Smooth muscle cell (in vitro differentiated cells): ENCODE data around the gene VCL. TPM values are rescaled to one million over a fixed set of nuclear protein-coding genes. Genes with fewer than 3 reads are reported as not detected.

Experiments used
- DNase-seq: peaks from one replicate; lab custom pipeline; 2025; ENCODE audit not compliant: unreplicated experiment; lab: John Stamatoyannopoulos, UW
- H2AFZ ChIP-seq: fragments of 200-600 bp; sonication (generic); 2 replicates; pipeline ENCODE4 v1.6.0; 2016; ENCODE audit warnings: antibody characterized with exemption, low read depth, mild to moderate bottlenecking
- H3F3A ChIP-seq: fragments of 200-600 bp; sonication (generic); 2 replicates; pipeline ENCODE4 v1.6.0; 2017; ENCODE audit warnings: antibody characterized with exemption, low read depth
- H3K27ac ChIP-seq: fragments of 200-600 bp; sonication (generic); 2 replicates; pipeline ENCODE4 v1.5.1; 2016; ENCODE audit warnings: low read depth, mild to moderate bottlenecking
- H3K27me3 ChIP-seq: fragments of 200-600 bp; sonication (generic); 2 replicates; pipeline ENCODE4 v1.6.1; 2016; ENCODE audit warnings: low read depth, mild to moderate bottlenecking
- H3K36me3 ChIP-seq: fragments of 200-600 bp; sonication (generic); 2 replicates; pipeline ENCODE4 v1.5.1; 2016; ENCODE audit warnings: low read depth
- H3K4me1 ChIP-seq: fragments of 200-600 bp; sonication (generic); 2 replicates; pipeline ENCODE4 v1.5.1; 2016; ENCODE audit warnings: low read depth
- H3K4me2 ChIP-seq: fragments of 200-600 bp; sonication (generic); 2 replicates; pipeline ENCODE4 v1.6.0; 2016; ENCODE audit warnings: mild to moderate bottlenecking
- H3K4me3 ChIP-seq: fragments of 200-600 bp; sonication (generic); 2 replicates; pipeline ENCODE4 v1.5.1; 2016; ENCODE audit warnings: mild to moderate bottlenecking
- H3K79me2 ChIP-seq: fragments of 200-600 bp; sonication (generic); 2 replicates; pipeline ENCODE4 v1.6.0; 2016; ENCODE audit warnings: low read depth, mild to moderate bottlenecking
- H3K9ac ChIP-seq: fragments of 200-600 bp; sonication (generic); 2 replicates; pipeline ENCODE4 v1.6.0; 2016; ENCODE audit warnings: low read depth
- H3K9me3 ChIP-seq: fragments of 200-600 bp; sonication (generic); replicated peaks from 2 replicates; pipeline ENCODE4 v1.5.1; 2016; ENCODE audit warnings: low read depth
- H4K20me1 ChIP-seq: fragments of 200-600 bp; sonication (generic); 2 replicates; pipeline ENCODE4 v1.6.0; 2016; ENCODE audit warnings: low read depth
- WGBS: methylation state at CpG from one replicate; pipeline ENCODE4 v1.1.7; 2016; ENCODE audit warnings: low lambda C conversion rate; 5-methylcytosine and 5-hydroxymethylcytosine counted together
- polyA plus RNA-seq: library from polyadenylated mRNA; unstranded; fragments of >200 nt; fragmentation: Nextera tagmentation; extraction: Ambion mirVana; gene quantifications from 2 replicates; pipeline ENCODE4 v1.2.1, GENCODE V29; 2016
- total RNA-seq: library from RNA; depleted of rRNA; stranded (reverse); fragments of >200 nt; gene quantifications from 2 replicates; pipeline ENCODE4 v1.2.3, GENCODE V29; 2014
- TF ChIP-seq, protein P1 (sequence below): fragments of 200-600 bp; sonication (generic); IDR thresholded peaks from 2 replicates; pipeline ENCODE4 v1.5.1; 2017; ENCODE audit warnings: borderline replicate concordance, mild to moderate bottlenecking, antibody characterized with exemption; ENCODE audit not compliant: insufficient read depth, poor library complexity, severe bottlenecking

Gene VCL
- total RNA-seq (187 and 190 TPM in 2 replicates), polyA plus RNA-seq (128 TPM in 2 replicates)

DNA sequence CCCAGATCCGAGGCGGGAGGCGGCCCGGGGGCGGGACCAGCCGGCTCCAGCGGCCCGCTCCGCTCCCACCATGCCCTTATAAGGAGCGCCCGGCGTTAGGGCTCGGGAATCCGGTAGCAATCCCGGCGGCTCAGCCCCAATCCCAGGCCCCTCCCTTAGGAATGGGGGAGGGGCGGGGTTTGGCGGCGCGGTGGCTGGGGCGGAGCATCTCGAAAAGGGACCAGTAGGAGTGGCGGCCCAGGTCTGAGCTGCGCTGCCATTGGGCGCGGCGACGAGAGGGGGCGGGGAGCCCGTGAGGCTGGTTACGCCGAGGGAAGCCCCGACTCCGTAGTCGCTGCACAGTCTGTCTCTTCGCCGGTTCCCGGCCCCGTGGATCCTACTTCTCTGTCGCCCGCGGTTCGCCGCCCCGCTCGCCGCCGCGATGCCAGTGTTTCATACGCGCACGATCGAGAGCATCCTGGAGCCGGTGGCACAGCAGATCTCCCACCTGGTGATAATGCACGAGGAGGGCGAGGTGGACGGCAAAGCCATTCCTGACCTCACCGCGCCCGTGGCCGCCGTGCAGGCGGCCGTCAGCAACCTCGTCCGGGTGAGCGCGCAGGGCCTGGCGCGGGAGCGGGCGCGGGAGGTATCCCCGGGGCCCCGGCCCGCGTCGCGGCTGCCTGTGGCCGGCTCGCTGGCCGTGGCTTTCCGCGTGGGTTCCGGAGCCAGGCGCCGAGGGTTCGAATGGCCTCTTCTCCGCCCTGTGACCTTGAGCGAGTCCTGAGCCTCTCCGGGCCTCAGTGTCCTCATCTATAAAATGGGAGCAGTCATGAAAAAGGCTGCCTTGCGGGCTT, at the start of gene VCL:
Gene VCL (plus strand): TSS at position 330 of the 836 bp plus-strand sequence. CDS start 92 bp downstream, at position 422.
- TF ChIP-seq, protein P1, sequence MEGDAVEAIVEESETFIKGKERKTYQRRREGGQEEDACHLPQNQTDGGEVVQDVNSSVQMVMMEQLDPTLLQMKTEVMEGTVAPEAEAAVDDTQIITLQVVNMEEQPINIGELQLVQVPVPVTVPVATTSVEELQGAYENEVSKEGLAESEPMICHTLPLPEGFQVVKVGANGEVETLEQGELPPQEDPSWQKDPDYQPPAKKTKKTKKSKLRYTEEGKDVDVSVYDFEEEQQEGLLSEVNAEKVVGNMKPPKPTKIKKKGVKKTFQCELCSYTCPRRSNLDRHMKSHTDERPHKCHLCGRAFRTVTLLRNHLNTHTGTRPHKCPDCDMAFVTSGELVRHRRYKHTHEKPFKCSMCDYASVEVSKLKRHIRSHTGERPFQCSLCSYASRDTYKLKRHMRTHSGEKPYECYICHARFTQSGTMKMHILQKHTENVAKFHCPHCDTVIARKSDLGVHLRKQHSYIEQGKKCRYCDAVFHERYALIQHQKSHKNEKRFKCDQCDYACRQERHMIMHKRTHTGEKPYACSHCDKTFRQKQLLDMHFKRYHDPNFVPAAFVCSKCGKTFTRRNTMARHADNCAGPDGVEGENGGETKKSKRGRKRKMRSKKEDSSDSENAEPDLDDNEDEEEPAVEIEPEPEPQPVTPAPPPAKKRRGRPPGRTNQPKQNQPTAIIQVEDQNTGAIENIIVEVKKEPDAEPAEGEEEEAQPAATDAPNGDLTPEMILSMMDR: no peak
- Histone ChIP-seq H3K9ac (peak within 1 kb of the TSS; percentile 84), H3K4me2 (peak within 1 kb of the TSS; percentile 88), H4K20me1 (peaks cover 51% of the 10 kb centered on the region), H3K27ac (peak within 1 kb of the TSS; percentile 85), H3K4me1 (peaks cover 22% of the 10 kb centered on the region), H2AFZ (peak within 1 kb of the TSS; percentile 82), H3K79me2 (peaks cover 50% of the 10 kb centered on the region), H3K36me3 (no peaks in the 10 kb centered on the region), H3F3A (peaks cover 25% of the 10 kb centered on the region), H3K27me3 (no peaks in the 10 kb centered on the region), H3K4me3 (peak within 1 kb of the TSS; percentile 93), H3K9me3 (no peaks in the 10 kb centered on the region)
- 1% methylated on average over 68 of the region's 92 CpGs for WGBS
- peak; percentile 98 for DNase-seq

DNA sequence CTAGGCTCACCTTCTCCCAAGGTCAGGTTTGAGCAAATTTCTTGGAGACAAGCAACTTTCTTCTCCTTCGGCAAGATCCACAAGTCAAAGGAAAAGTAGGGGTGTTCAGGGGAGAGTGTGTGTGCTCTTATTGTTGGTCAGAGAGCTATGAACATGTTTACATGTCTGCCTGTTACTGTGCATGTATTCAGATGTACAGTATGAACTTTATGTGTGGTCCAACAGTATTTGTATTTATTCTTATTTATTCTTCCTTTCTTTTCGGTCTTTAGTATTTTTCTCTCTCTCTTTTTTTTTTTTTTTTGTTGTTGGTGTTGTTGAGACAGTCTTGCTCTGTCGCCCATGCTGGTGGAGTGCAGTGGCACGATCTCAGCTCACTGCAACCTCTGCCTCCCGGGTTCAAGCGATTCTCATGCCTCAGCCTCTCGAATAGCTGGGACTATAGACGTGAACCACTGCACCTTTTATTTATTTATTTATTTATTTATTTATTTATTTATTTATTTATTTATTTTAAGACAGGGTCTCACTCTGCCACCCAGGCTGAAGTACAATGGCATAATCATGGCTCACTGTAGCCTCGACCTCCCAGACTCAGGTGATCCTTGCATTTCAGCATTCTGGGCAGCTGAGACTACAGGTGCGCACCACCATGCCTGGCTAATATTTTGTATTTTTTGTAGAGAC, 48.8 kb upstream of the VCL start:
- Histone ChIP-seq H3K9me3 (no peaks in the 10 kb centered on the region), H3K4me1 (no peaks in the 10 kb centered on the region), H4K20me1 (no peaks in the 10 kb centered on the region), H3K36me3 (no peaks in the 10 kb centered on the region), H3K27ac (no peak overlapping the region), H3K79me2 (no peaks in the 10 kb centered on the region), H3K27me3 (no peaks in the 10 kb centered on the region), H3F3A (no peaks in the 10 kb centered on the region), H3K4me3 (no peak overlapping the region), H3K4me2 (no peak overlapping the region), H3K9ac (no peak overlapping the region), H2AFZ (no peak overlapping the region)
- WGBS: 95% methylated on average over 10 of the region's 10 CpGs
- no peak for DNase-seq
- TF ChIP-seq, protein P1: no peak

DNA sequence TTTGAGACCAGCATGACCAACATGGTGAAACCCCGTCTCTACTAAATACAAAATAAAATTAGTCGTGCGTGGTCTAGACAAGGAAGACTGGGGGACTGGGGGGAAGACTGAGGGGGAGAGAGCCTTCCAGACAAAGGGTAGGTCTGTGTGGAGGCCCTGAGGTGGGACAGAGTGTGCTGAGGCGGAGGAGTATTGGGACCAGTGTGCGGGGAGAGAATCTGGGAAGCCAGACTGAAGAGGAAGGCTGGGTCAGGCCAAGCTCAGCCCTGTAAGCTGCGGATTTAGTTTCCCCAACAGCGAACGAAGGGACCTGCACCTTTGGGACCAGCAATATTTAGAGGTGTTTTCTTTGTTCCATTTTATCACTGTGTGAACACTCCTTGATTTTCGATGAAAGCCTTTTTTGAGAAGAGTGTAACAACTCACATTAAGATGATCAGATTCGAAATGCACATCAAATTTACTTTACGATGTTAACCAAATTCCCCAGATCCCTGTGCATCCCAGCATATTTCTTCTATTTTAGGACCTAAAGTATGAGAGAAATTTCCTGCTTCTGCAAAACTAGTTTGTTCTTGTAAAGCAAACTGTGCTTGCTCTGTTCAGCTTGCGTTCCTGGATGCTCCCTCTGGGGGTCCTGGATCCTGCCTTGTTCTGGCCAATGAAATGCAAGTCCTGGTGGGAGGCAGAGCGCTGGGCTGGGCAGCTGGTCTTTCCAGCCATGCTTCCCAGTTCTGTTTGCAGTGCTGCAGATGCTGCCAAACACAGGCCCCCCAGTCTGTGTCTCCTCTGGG, 47.6 kb upstream of the VCL start:
- TF ChIP-seq, protein P1: no peak
- Histone ChIP-seq H3K27ac (no peak overlapping the region), H3K9ac (no peak overlapping the region), H3K27me3 (no peaks in the 10 kb centered on the region), H3K4me3 (no peak overlapping the region), H3F3A (no peaks in the 10 kb centered on the region), H3K4me1 (no peaks in the 10 kb centered on the region), H2AFZ (no peak overlapping the region), H4K20me1 (no peaks in the 10 kb centered on the region), H3K9me3 (no peaks in the 10 kb centered on the region), H3K4me2 (no peak overlapping the region), H3K79me2 (no peaks in the 10 kb centered on the region), H3K36me3 (no peaks in the 10 kb centered on the region)
- no peak for DNase-seq
- 81% methylated on average over 13 of the region's 13 CpGs for WGBS
